HAP-1 (cell line): Measurements from ENCODE around the gene BTAF1.
"Not testable (repeated sequence)": the region's sequence is repeated elsewhere in the genome, so short reads cannot be mapped to it uniquely, and the experiment has no call there.

Source experiments
- DNase-seq, 2 experiments: peaks; one replicate each; pipeline ENCODE4 v3.0.0-alpha.2; 2016 to 2020; ENCODE audit warnings: low spot score in 2 of 2
- H3K27me3 ChIP-seq: fragments of 250-450 bp; sonication (Bioruptor Pico); 2 replicates; pipeline ENCODE4 v1.5.1; 2020; ENCODE audit warnings: low read depth, mild to moderate bottlenecking, moderate library complexity
- H3K36me3 ChIP-seq: fragments of 250-450 bp; sonication (Bioruptor Pico); replicated peaks from 2 replicates; pipeline ENCODE4 v1.5.1; 2020; ENCODE audit warnings: mild to moderate bottlenecking
- H3K4me1 ChIP-seq: fragments of 250-450 bp; sonication (Bioruptor Pico); 2 replicates; pipeline ENCODE4 v1.5.1; 2020; ENCODE audit warnings: mild to moderate bottlenecking
- H3K4me3 ChIP-seq: fragments of 250-450 bp; sonication (Bioruptor Pico); 2 replicates; pipeline ENCODE4 v1.5.1; 2020; ENCODE audit warnings: mild to moderate bottlenecking, moderate library complexity
- H3K9me3 ChIP-seq: fragments of 250-450 bp; sonication (Bioruptor Pico); 2 replicates; pipeline ENCODE4 v1.5.1; 2020; ENCODE audit warnings: mild to moderate bottlenecking, moderate library complexity
- in situ Hi-C: fragments of 300-500 bp; cut with MboI; formaldehyde crosslinking; loops from 3 replicates; pipeline ENCODE4 v1.14.3; 2020; ENCODE audit warnings: low sequenced_read_pairs, inconsistent platforms, mixed read lengths

BTAF1 gene

GRCh38 chr10:92014620-92015019 lies 91.0 kb downstream of the BTAF1 start:
- Histone ChIP-seq H3K27me3 (no peaks in the 10 kb centered on the region), H3K4me3 (no peak overlapping the region), H3K9me3 (no peaks in the 10 kb centered on the region), H3K36me3 (peaks cover 36% of the 10 kb centered on the region), H3K4me1 (no peaks in the 10 kb centered on the region; the same call in 1 of the 2 replicates)
- in situ Hi-C loops: no loop called here
- DNase-seq: no peak

DNA sequence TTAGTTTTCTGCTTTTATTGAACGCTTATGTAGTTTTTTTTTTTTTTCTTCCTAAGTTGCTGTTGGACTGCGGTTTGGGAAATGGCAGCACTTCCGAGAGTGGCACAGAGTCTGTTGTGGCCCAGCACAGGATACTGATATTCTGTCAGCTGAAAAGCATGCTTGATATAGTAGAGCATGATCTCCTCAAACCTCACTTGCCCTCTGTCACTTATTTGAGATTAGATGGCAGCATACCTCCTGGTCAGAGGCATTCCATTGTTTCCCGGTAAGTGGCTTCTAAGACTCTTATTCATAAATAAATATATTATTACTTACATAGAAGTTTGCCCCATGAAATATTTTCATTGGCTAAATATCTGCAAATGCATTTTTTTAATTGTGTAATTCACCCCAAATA lies 101.1 kb downstream of the BTAF1 start:
- H3K4me1 ChIP-seq: peaks cover 4% of the 10 kb centered on the region; the same call in 1 of the 2 replicates
- in situ Hi-C loops: no loop called here
- H3K27me3 ChIP-seq: no peaks in the 10 kb centered on the region
- H3K9me3 ChIP-seq: no peaks in the 10 kb centered on the region
- no peak overlapping the region for H3K4me3 ChIP-seq
- DNase-seq: no peak
- H3K36me3 ChIP-seq: peaks cover 35% of the 10 kb centered on the region

DNA sequence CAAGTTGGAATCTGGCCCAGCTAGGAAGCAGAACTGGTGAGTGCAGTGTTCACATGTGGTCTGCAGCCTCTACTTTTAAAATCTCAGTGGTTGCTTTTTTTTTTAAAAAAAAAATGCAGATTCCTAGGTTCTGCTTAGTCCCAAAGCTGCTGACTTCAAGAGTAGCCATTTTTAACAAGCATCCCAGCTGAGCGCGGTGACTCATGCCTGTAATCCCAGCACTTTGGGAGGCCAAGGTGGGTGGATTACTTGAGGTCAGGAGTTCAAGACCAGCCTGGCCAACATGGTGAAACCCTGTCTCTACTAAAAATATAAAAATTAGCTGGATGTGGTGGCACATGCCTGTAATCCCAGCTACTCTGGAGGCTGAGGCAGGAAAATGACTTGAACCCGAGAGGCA lies 101.8 kb downstream of the BTAF1 start:
- DNase-seq, H3K27me3 ChIP-seq, in situ Hi-C loops, H3K4me3 ChIP-seq, H3K9me3 ChIP-seq, H3K4me1 ChIP-seq: not testable (repeated sequence)
- peaks cover 39% of the 10 kb centered on the region for H3K36me3 ChIP-seq

DNA sequence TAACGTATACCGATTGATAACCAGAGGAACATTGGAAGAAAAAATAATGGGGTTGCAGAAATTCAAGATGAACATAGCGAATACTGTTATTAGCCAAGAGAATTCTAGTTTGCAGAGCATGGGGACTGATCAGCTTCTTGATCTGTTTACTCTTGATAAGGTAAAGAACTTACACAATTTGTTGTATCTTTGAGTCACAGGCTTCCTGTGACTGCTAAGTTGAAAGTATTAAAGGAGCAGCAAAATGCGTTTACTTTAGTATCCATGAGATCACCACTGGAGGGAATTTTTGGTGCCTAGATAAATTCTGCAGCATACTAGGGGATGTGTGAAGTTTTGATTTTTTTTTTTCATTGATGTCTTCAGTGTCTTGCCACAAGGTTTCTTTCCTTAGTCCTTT lies 103.6 kb downstream of the BTAF1 start:
- H3K36me3 ChIP-seq: peaks cover 32% of the 10 kb centered on the region
- H3K4me1 ChIP-seq: peaks cover 4% of the 10 kb centered on the region; the same call in 1 of the 2 replicates
- no peaks in the 10 kb centered on the region for H3K27me3 ChIP-seq
- in situ Hi-C loops: no loop called here
- no peak overlapping the region for H3K4me3 ChIP-seq
- no peaks in the 10 kb centered on the region for H3K9me3 ChIP-seq
- no peak for DNase-seq

DNA sequence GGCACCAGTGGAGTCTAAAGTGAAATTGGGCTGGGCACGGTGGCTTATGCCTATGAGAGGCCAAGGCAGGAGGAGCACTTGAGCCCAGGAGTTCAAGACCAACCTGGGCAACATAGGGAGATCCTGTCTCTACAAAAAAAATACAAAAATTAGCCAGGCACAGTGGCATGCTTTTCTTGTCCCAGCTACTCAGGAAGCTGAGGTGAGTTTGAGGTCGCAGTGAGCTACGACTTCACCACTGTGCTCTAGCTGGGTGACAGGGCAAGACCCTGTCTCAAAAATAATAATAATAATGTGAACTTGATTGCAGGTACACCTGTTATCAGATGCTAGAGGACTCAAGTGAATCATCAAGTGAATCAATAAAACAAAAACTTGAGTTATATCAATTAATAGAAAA lies 108.0 kb downstream of the BTAF1 start:
- no peak overlapping the region for H3K4me3 ChIP-seq
- in situ Hi-C loops: no loop called here
- no peaks in the 10 kb centered on the region for H3K9me3 ChIP-seq
- H3K27me3 ChIP-seq: no peaks in the 10 kb centered on the region
- H3K36me3 ChIP-seq: peaks cover 27% of the 10 kb centered on the region
- no peak for DNase-seq
- H3K4me1 ChIP-seq: peaks cover 3% of the 10 kb centered on the region; the same call in 1 of the 2 replicates

DNA sequence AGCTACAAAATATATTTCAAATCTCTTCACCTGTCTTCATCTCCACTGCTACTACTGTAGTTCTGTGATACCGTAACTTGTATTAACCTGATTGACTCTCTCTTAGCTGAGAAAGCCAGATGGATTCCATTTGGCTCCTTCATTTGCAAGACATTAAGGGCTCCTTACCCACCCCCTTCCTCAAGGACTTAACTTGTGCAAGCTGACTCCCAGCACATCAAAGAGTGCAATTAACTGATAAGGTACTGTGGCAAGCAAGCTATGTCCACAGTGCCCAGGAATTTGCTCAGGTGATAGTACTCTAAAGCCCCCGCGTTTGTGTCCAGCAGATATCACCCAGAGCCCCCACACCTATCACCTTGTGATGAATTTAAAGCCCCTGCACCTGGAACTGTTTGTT lies 109.5 kb downstream of the BTAF1 start:
- in situ Hi-C loops, H3K9me3 ChIP-seq, H3K4me1 ChIP-seq, H3K4me3 ChIP-seq, H3K27me3 ChIP-seq, DNase-seq: not testable (repeated sequence)
- H3K36me3 ChIP-seq: peaks cover 18% of the 10 kb centered on the region

DNA sequence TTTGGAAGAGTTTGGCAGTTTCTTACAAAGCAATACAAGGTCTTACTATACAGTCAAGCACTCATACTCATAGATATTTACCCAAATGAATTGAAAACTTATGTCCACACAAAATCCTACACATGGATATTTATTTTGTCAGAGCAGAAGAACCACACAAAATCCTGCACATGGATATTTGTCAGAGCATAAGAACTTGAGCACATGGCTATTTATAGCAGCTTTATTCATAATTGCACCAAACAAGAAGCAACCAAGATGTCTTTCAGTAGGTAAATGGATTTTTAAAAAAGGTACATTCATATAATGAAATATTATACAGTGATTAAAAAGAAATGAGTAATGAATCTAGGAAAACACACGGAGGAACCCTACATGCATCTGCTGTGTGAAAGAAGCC lies 115.4 kb downstream of the BTAF1 start:
- Histone ChIP-seq H3K27me3 (no peaks in the 10 kb centered on the region), H3K9me3 (no peaks in the 10 kb centered on the region), H3K4me3 (no peak overlapping the region), H3K36me3 (no peaks in the 10 kb centered on the region; the same call in 1 of the 2 replicates), H3K4me1 (peaks cover 19% of the 10 kb centered on the region)
- no peak for DNase-seq
- in situ Hi-C loops: no loop called here

DNA sequence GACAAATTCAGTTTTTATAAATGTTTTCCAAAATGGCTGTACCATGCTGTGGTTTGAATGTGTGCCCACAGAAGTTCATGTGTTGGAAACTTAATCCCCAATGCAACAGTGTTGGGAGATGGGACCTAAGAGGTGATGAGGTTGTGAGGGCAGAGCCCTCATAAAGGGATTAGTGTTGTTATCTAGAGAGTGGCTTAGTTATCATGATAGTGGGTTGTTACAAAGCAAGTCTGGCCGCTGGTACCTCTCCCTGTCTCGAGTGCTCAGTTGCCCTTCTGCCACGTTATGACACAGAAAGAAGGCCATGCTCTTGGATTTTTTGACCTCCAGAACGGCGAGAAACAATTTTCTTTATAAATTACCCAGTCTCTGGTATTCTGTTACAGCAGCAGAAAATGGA lies 119.0 kb downstream of the BTAF1 start:
- Histone ChIP-seq H3K27me3 (no peaks in the 10 kb centered on the region), H3K9me3 (no peaks in the 10 kb centered on the region), H3K4me1 (peaks cover 17% of the 10 kb centered on the region), H3K4me3 (no peak overlapping the region), H3K36me3 (no peaks in the 10 kb centered on the region; the same call in 1 of the 2 replicates)
- in situ Hi-C loops: no loop called here
- DNase-seq: peak; percentile 58 to 63

- Histone ChIP-seq H3K9me3 (no peaks in the 10 kb centered on the region), H3K36me3 (no peaks in the 10 kb centered on the region)
Measured at GRCh38 chr10:92045641-92046106, 122.1 kb downstream of the BTAF1 start.

GRCh38 chr10:92047215-92047614 lies 123.6 kb downstream of the BTAF1 start:
- Histone ChIP-seq H3K4me1 (peaks cover 20% of the 10 kb centered on the region), H3K9me3 (no peaks in the 10 kb centered on the region), H3K36me3 (no peaks in the 10 kb centered on the region), H3K4me3 (no peak overlapping the region), H3K27me3 (no peaks in the 10 kb centered on the region)
- in situ Hi-C loops: no loop called here
- DNase-seq: no peak

More at GRCh38 chr10:92045641-92046106, 122.1 kb downstream of the BTAF1 start:
- H3K4me3 ChIP-seq: no peak overlapping the region
- peaks cover 21% of the 10 kb centered on the region for H3K4me1 ChIP-seq
- no peak for DNase-seq
- no peaks in the 10 kb centered on the region for H3K27me3 ChIP-seq
- in situ Hi-C loops: no loop called here

DNA sequence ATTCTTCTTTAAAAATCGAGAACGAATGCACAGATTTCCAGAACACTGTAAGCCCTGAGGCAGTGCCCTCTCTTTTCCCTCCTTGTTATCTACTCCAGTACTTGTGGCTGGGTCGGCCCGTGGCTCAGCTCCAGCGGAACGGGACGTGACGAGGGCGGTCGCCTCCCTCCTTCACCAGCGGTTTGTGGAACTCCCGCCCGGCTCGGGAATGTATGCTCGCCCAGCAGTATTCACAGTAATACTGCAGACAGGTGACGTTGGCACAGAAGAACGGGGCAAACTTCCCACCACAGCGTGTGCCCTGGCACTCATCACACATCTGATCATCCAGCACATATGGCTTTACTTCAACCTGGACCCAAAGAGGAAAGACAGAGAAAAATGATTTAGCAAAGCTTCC lies 128.5 kb downstream of the BTAF1 start:
- Histone ChIP-seq H3K9me3 (no peaks in the 10 kb centered on the region), H3K27me3 (no peaks in the 10 kb centered on the region), H3K36me3 (no peaks in the 10 kb centered on the region), H3K4me3 (no peak overlapping the region), H3K4me1 (peaks cover 10% of the 10 kb centered on the region)
- in situ Hi-C loops: no loop called here
- no peak for DNase-seq

- H3K27me3 ChIP-seq: no peaks in the 10 kb centered on the region
- no peaks in the 10 kb centered on the region for H3K9me3 ChIP-seq
- H3K4me1 ChIP-seq: peaks cover 10% of the 10 kb centered on the region
- DNase-seq: no peak
- in situ Hi-C loops: no loop called here
- no peak overlapping the region for H3K4me3 ChIP-seq
- H3K36me3 ChIP-seq: no peaks in the 10 kb centered on the region
Measured at GRCh38 chr10:92052741-92053140, 129.2 kb downstream of the BTAF1 start.

DNA sequence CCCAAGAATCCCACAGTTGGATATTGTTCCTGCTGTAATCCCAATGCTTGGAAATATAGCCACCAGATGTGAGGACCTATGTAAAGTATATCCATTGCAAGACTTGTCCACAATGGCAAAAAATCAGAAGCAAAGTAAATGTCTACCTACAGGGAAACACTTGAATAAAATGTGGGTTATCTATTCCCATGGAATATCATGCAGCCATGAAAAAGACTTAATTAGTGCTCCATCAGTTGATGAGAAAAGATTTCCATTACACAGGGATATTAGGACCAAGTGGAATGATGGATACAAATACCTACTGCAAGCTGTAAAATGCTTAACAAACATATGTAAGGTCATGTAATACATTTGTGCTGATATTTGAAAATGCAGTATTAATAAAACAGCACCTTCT lies 131.2 kb downstream of the BTAF1 start:
- no peaks in the 10 kb centered on the region for H3K4me1 ChIP-seq
- H3K36me3 ChIP-seq: no peaks in the 10 kb centered on the region
- no peak for DNase-seq
- H3K4me3 ChIP-seq: no peak overlapping the region
- H3K9me3 ChIP-seq: no peaks in the 10 kb centered on the region
- H3K27me3 ChIP-seq: no peaks in the 10 kb centered on the region
- in situ Hi-C loops: no loop called here

DNA sequence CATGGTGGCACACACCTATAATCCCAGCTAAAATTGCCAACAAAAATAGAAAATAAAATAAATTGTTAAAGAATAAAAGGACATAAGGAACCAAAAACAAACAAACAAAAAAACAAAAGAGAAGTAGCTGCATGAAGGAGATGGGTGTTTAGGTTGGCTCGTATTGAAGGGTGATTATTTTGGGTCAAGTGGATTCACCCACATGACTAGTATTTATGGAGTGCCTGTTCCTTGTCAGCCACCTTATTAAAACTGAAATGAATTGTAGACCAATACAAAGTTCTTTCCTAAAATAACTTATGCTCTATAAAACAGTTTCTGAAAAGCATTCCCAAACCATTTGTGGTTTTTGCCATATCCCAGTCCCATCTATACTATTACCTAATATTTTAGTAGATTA lies 138.7 kb downstream of the BTAF1 start:
- Histone ChIP-seq H3K27me3 (no peaks in the 10 kb centered on the region), H3K4me1 (no peaks in the 10 kb centered on the region), H3K9me3 (no peaks in the 10 kb centered on the region), H3K36me3 (no peaks in the 10 kb centered on the region), H3K4me3 (no peak overlapping the region)
- DNase-seq: no peak
- in situ Hi-C loops: no loop called here

- no peak for DNase-seq
- Histone ChIP-seq H3K9me3 (no peaks in the 10 kb centered on the region), H3K36me3 (no peaks in the 10 kb centered on the region), H3K4me1 (no peaks in the 10 kb centered on the region), H3K4me3 (no peak overlapping the region), H3K27me3 (no peaks in the 10 kb centered on the region)
- in situ Hi-C loops: no loop called here
Measured at GRCh38 chr10:92064506-92064905, 140.9 kb downstream of the BTAF1 start.
